ENCODE measurements around the gene ZNF367.

Gene ZNF367

GRCh38 chr9:96429732-96430131 lies 11.6 kb upstream of the ZNF367 start:
- TF ChIP-seq CTCF (IDR thresholded peaks at IDR 0.05; ENCODE audit: low read length) (no peak), EZH2 (IDR thresholded peaks at IDR 0.05; ENCODE audit: borderline replicate concordance, low read length) (no peak)
- H3K9ac ChIP-seq (ENCODE audit: low read length): no peak overlapping the region
- H3K27me3 ChIP-seq (ENCODE audit: insufficient read depth, low read length): no peaks in the 10 kb centered on the region
- H3F3A ChIP-seq (ENCODE audit: insufficient read depth, low read length): no peaks in the 10 kb centered on the region
- no peaks in the 10 kb centered on the region for H3K36me3 ChIP-seq (ENCODE audit: insufficient read depth, low read length)
- H3K4me1 ChIP-seq (ENCODE audit: insufficient read depth, low read length, severe bottlenecking): no peaks in the 10 kb centered on the region
- no peak overlapping the region for H3K27ac ChIP-seq (ENCODE audit: low read depth, low read length, poor library complexity, severe bottlenecking)
- no peaks in the 10 kb centered on the region for H4K20me1 ChIP-seq (ENCODE audit: insufficient read depth, low read length)
- H3K9me3 ChIP-seq (ENCODE audit: low read length): no peaks in the 10 kb centered on the region
- H3K9me2 ChIP-seq (ENCODE audit: low read depth, low read length): no peaks in the 10 kb centered on the region
- no peak overlapping the region for H3K4me3 ChIP-seq (ENCODE audit: low read depth, low read length, poor library complexity, severe bottlenecking)
- no peak overlapping the region for H3K4me2 ChIP-seq (ENCODE audit: low read length)
- no peaks in the 10 kb centered on the region for H3K79me2 ChIP-seq (ENCODE audit: insufficient read depth, low read length)
- no peak overlapping the region for H2AFZ ChIP-seq (ENCODE audit: low read length)

GRCh38 chr9:96425500-96426169 lies 7.5 kb upstream of the ZNF367 start:
- TF ChIP-seq EZH2 (IDR thresholded peaks at IDR 0.05; ENCODE audit: borderline replicate concordance, low read length): no peak
- TF ChIP-seq CTCF (IDR thresholded peaks at IDR 0.05; ENCODE audit: low read length): no peak
- H3K4me2 ChIP-seq (ENCODE audit: low read length): no peak overlapping the region
- H3K27ac ChIP-seq (ENCODE audit: low read depth, low read length, poor library complexity, severe bottlenecking): no peak overlapping the region
- H3K9ac ChIP-seq (ENCODE audit: low read length): no peak overlapping the region
- H3F3A ChIP-seq (ENCODE audit: insufficient read depth, low read length): no peaks in the 10 kb centered on the region
- H3K36me3 ChIP-seq (ENCODE audit: insufficient read depth, low read length): no peaks in the 10 kb centered on the region
- no peaks in the 10 kb centered on the region for H3K9me2 ChIP-seq (ENCODE audit: low read depth, low read length)
- no peaks in the 10 kb centered on the region for H4K20me1 ChIP-seq (ENCODE audit: insufficient read depth, low read length)
- H2AFZ ChIP-seq (ENCODE audit: low read length): no peak overlapping the region
- no peaks in the 10 kb centered on the region for H3K9me3 ChIP-seq (ENCODE audit: low read length)
- H3K27me3 ChIP-seq (ENCODE audit: insufficient read depth, low read length): no peaks in the 10 kb centered on the region
- no peaks in the 10 kb centered on the region for H3K79me2 ChIP-seq (ENCODE audit: insufficient read depth, low read length)
- H3K4me1 ChIP-seq (ENCODE audit: insufficient read depth, low read length, severe bottlenecking): peaks cover 5% of the 10 kb centered on the region
- no peak overlapping the region for H3K4me3 ChIP-seq (ENCODE audit: low read depth, low read length, poor library complexity, severe bottlenecking)

- no peak overlapping the region for H3K4me2 ChIP-seq (ENCODE audit: low read length)
Observed at GRCh38 chr9:96423985-96424336, 5.8 kb upstream of the ZNF367 start.

More at GRCh38 chr9:96423985-96424336, 5.8 kb upstream of the ZNF367 start:
- H3K36me3 ChIP-seq (ENCODE audit: insufficient read depth, low read length): no peaks in the 10 kb centered on the region
- no peaks in the 10 kb centered on the region for H3F3A ChIP-seq (ENCODE audit: insufficient read depth, low read length)
- H3K4me3 ChIP-seq (ENCODE audit: low read depth, low read length, poor library complexity, severe bottlenecking): no peak overlapping the region
- no peaks in the 10 kb centered on the region for H3K27me3 ChIP-seq (ENCODE audit: insufficient read depth, low read length)
- H3K4me1 ChIP-seq (ENCODE audit: insufficient read depth, low read length, severe bottlenecking): peaks cover 19% of the 10 kb centered on the region
- no peak overlapping the region for H3K9ac ChIP-seq (ENCODE audit: low read length)
- H3K79me2 ChIP-seq (ENCODE audit: insufficient read depth, low read length): no peaks in the 10 kb centered on the region
- H4K20me1 ChIP-seq (ENCODE audit: insufficient read depth, low read length): no peaks in the 10 kb centered on the region
- H3K9me3 ChIP-seq (ENCODE audit: low read length): no peaks in the 10 kb centered on the region
- no peaks in the 10 kb centered on the region for H3K9me2 ChIP-seq (ENCODE audit: low read depth, low read length)
- no peak for TF ChIP-seq CTCF (IDR thresholded peaks at IDR 0.05; ENCODE audit: low read length)
- no peak for TF ChIP-seq EZH2 (IDR thresholded peaks at IDR 0.05; ENCODE audit: borderline replicate concordance, low read length)
- no peak overlapping the region for H3K27ac ChIP-seq (ENCODE audit: low read depth, low read length, poor library complexity, severe bottlenecking)
- no peak overlapping the region for H2AFZ ChIP-seq (ENCODE audit: low read length)

All from OCI-LY1 (cell line).